ENCODE data around the gene CWF19L1. TPM values are rescaled to one million over a fixed set of nuclear protein-coding genes. Genes with fewer than 3 reads are reported as not detected.

The CWF19L1 gene
- polyA plus RNA-seq, 1 donor from 2014 or later, result 36.9 TPM

DNA sequence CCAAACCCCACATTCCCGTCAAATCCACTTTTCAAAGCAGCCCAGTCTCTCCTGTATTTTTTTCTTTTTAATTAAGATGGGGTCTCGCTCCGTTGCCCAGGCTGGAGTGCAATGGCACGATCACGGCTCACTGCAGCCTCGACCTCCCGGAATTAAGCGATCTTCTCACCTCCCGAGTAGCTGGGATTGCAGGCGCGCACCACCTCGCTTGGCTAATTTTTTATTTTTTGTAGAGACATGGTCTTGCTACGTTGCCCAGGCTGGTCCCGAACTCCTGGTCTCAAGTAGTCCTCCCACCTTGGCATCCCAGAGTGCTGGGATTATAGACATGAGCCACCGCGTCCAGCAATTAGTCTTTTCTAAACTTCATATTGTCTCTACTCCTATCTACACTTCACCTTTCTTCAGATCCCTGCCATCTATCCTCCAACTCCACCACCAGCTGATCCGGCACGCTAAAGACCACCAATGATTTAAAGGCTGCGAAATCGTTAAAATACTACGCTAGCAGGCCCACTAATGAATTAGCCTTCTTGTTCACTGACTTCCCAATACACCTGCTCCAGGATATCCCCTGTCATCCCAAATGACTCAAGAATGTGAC lies 37.5 kb downstream of the CWF19L1 start:
- Histone ChIP-seq H3K36me3 (ENCODE audit: insufficient read depth, low read length) (no peaks in the 10 kb centered on the region), H2AFZ (ENCODE audit: low read depth, low read length) (peak overlapping the region; percentile 88), H4K20me1 (ENCODE audit: insufficient read depth) (no peaks in the 10 kb centered on the region), H3K9me2 (ENCODE audit: insufficient read depth, low read length) (no peaks in the 10 kb centered on the region), H3K9me3 (ENCODE audit: low read length) (no peaks in the 10 kb centered on the region), H3F3A (ENCODE audit: insufficient read depth, low read length, poor library complexity, severe bottlenecking) (no peaks in the 10 kb centered on the region), H3K79me2 (replicated peaks; ENCODE audit: insufficient read depth, low read length) (peaks cover 41% of the 10 kb centered on the region), H3K9ac (ENCODE audit: low read length) (peak overlapping the region; percentile 91), H3K4me3 (ENCODE audit: low read length) (peak overlapping the region; percentile 91), H3K4me2 (ENCODE audit: low read length) (peak overlapping the region; percentile 41), H3K27ac (ENCODE audit: low read length) (peak overlapping the region; percentile 82), H3K27me3 (ENCODE audit: insufficient read depth, low read depth, low read length) (no peaks in the 10 kb centered on the region)
- TF ChIP-seq POLR2AphosphoS5 (IDR thresholded peaks at IDR 0.05), result no peak
- TF ChIP-seq EP300 (conservative IDR thresholded peaks at IDR 0.05; ENCODE audit: poor library complexity, severe bottlenecking), result no peak
- TF ChIP-seq, protein P1, sequence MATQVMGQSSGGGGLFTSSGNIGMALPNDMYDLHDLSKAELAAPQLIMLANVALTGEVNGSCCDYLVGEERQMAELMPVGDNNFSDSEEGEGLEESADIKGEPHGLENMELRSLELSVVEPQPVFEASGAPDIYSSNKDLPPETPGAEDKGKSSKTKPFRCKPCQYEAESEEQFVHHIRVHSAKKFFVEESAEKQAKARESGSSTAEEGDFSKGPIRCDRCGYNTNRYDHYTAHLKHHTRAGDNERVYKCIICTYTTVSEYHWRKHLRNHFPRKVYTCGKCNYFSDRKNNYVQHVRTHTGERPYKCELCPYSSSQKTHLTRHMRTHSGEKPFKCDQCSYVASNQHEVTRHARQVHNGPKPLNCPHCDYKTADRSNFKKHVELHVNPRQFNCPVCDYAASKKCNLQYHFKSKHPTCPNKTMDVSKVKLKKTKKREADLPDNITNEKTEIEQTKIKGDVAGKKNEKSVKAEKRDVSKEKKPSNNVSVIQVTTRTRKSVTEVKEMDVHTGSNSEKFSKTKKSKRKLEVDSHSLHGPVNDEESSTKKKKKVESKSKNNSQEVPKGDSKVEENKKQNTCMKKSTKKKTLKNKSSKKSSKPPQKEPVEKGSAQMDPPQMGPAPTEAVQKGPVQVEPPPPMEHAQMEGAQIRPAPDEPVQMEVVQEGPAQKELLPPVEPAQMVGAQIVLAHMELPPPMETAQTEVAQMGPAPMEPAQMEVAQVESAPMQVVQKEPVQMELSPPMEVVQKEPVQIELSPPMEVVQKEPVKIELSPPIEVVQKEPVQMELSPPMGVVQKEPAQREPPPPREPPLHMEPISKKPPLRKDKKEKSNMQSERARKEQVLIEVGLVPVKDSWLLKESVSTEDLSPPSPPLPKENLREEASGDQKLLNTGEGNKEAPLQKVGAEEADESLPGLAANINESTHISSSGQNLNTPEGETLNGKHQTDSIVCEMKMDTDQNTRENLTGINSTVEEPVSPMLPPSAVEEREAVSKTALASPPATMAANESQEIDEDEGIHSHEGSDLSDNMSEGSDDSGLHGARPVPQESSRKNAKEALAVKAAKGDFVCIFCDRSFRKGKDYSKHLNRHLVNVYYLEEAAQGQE (IDR thresholded peaks at IDR 0.05; ENCODE audit: borderline replicate concordance), result no peak
- no peak for TF ChIP-seq SMC3 (conservative IDR thresholded peaks at IDR 0.05; ENCODE audit: poor library complexity)
- TF ChIP-seq EZH2 (IDR thresholded peaks at IDR 0.05; ENCODE audit: borderline replicate concordance, insufficient read depth, low read length, poor library complexity, severe bottlenecking), result no peak
- no peak for TF ChIP-seq TAF1 (IDR thresholded peaks at IDR 0.05; ENCODE audit: low read depth)
- no peak for TF ChIP-seq MXI1 (conservative IDR thresholded peaks at IDR 0.05; ENCODE audit: poor library complexity, severe bottlenecking)
- no peak for TF ChIP-seq RAD21 (conservative IDR thresholded peaks at IDR 0.05)
- TF ChIP-seq, protein P2, sequence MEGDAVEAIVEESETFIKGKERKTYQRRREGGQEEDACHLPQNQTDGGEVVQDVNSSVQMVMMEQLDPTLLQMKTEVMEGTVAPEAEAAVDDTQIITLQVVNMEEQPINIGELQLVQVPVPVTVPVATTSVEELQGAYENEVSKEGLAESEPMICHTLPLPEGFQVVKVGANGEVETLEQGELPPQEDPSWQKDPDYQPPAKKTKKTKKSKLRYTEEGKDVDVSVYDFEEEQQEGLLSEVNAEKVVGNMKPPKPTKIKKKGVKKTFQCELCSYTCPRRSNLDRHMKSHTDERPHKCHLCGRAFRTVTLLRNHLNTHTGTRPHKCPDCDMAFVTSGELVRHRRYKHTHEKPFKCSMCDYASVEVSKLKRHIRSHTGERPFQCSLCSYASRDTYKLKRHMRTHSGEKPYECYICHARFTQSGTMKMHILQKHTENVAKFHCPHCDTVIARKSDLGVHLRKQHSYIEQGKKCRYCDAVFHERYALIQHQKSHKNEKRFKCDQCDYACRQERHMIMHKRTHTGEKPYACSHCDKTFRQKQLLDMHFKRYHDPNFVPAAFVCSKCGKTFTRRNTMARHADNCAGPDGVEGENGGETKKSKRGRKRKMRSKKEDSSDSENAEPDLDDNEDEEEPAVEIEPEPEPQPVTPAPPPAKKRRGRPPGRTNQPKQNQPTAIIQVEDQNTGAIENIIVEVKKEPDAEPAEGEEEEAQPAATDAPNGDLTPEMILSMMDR (IDR thresholded peaks at IDR 0.05; ENCODE audit: poor library complexity, severe bottlenecking), result no peak

DNA sequence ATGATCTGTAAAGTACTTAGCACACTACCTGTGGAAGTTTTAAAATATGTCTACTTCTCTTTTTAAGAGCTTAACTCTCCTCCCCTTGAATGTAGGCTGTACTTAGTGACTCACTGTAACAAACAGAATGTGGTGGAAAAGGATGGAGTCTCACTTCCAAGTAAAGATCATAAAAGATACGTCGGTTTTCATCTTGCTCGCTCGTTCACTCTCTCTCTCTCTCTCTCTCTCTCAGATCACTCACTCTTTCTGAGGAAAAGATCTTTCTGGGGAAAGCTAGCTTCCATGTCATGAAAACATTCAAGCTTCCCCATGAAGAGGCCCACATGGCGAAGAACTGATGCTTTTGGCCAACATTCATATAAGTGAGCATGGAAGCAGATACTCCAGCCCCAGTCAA lies 43.6 kb downstream of the CWF19L1 start:
- Histone ChIP-seq H3K9me3 (ENCODE audit: low read length) (no peaks in the 10 kb centered on the region), H3K79me2 (replicated peaks; ENCODE audit: insufficient read depth, low read length) (peaks cover 36% of the 10 kb centered on the region), H2AFZ (ENCODE audit: low read depth, low read length) (no peak overlapping the region), H3K9ac (ENCODE audit: low read length) (no peak overlapping the region), H4K20me1 (ENCODE audit: insufficient read depth) (no peaks in the 10 kb centered on the region), H3F3A (ENCODE audit: insufficient read depth, low read length, poor library complexity, severe bottlenecking) (no peaks in the 10 kb centered on the region), H3K27ac (ENCODE audit: low read length) (no peak overlapping the region), H3K27me3 (ENCODE audit: insufficient read depth, low read depth, low read length) (no peaks in the 10 kb centered on the region), H3K4me3 (ENCODE audit: low read length) (no peak overlapping the region), H3K4me2 (ENCODE audit: low read length) (no peak overlapping the region), H3K9me2 (ENCODE audit: insufficient read depth, low read length) (no peaks in the 10 kb centered on the region), H3K36me3 (ENCODE audit: insufficient read depth, low read length) (peaks cover 9% of the 10 kb centered on the region)
- no peak for TF ChIP-seq EP300 (conservative IDR thresholded peaks at IDR 0.05; ENCODE audit: poor library complexity, severe bottlenecking)
- TF ChIP-seq SMC3 (conservative IDR thresholded peaks at IDR 0.05; ENCODE audit: poor library complexity), result no peak
- TF ChIP-seq MXI1 (conservative IDR thresholded peaks at IDR 0.05; ENCODE audit: poor library complexity, severe bottlenecking), result no peak
- no peak for TF ChIP-seq TAF1 (IDR thresholded peaks at IDR 0.05; ENCODE audit: low read depth)
- TF ChIP-seq RAD21 (conservative IDR thresholded peaks at IDR 0.05), result no peak
- TF ChIP-seq POLR2AphosphoS5 (IDR thresholded peaks at IDR 0.05), result no peak
- TF ChIP-seq, protein P2 (IDR thresholded peaks at IDR 0.05; ENCODE audit: poor library complexity, severe bottlenecking), result no peak
- no peak for TF ChIP-seq EZH2 (IDR thresholded peaks at IDR 0.05; ENCODE audit: borderline replicate concordance, insufficient read depth, low read length, poor library complexity, severe bottlenecking)
- TF ChIP-seq, protein P1 (IDR thresholded peaks at IDR 0.05; ENCODE audit: borderline replicate concordance), result no peak
